HG03097 (cell line): ENCODE measurements around the gene XXYLT1.
"Not testable (repeated sequence)": the region's sequence is repeated elsewhere in the genome, so short reads cannot be mapped to it uniquely, and the experiment has no call there.

Source experiments
- ATAC-seq: cut with Tn5 transposase; IDR thresholded peaks from one replicate; pipeline ENCODE4 v1.9.1; 2021; ENCODE audit not compliant: unreplicated experiment, low FRiP score

The XXYLT1 gene

DNA sequence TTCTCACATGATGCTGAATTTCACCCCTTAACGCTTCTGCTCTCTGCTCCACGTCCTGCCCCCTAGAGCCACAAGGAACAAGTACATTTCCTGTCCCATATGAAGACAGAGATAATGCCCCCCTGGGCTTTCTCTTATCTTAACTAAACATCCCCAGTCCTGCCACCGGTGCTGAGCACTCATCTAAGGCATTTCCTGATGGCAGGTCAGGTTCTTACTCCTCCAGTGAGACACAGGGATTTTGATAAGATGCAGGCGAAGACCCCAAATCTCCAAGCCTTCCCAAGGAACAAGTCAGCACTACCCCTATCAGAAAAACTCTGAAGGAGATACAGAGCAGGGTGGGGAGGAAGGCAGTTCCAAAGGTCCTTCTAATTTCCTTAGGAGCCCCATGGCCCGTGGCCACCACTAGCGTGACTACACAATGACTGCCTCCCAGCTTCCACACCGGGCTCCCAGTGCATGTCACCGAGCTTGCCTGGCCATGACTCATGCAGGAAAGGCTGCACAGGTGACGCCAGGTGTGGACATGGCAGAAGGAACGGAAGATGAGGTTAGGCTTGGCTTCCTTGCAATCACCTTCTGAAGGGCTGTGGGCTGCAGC, 152.9 kb downstream of the XXYLT1 start:
- ATAC-seq: no peak

DNA sequence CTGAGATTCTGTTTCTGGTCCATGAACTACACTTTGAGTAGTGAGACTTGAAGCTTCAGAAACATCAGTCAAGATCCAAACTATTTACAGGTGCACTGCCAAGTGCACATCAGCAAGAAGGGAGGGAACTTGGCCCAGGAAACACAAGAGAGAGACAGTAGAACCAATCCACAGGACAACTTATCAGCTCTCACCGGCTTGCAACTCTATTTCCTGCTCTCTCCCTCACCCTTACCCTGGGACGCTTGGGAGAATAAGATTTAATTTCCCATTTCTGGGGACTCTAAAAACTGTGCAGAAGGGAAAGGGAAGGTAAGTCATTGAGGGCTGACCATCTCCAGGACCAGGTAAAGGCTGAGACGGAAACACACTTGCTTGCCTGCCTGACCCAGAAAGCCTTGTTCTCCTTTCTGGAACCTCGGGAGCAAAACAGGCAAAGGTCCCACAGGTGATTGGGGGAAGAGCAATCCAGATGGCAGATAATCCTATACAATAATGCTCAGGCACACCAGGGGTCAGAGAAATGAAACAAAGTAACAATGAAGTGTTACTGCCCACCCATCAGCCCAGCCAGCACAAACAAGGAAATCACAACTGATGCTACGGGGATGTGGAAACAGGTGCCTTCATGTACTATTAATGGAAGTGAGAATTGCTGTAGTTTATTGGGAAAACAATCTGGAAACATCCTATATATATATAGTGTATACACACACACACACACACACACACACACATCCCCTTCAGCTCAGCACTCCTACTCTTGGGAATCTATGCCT, 154.4 kb downstream of the XXYLT1 start:
- ATAC-seq: no peak

DNA sequence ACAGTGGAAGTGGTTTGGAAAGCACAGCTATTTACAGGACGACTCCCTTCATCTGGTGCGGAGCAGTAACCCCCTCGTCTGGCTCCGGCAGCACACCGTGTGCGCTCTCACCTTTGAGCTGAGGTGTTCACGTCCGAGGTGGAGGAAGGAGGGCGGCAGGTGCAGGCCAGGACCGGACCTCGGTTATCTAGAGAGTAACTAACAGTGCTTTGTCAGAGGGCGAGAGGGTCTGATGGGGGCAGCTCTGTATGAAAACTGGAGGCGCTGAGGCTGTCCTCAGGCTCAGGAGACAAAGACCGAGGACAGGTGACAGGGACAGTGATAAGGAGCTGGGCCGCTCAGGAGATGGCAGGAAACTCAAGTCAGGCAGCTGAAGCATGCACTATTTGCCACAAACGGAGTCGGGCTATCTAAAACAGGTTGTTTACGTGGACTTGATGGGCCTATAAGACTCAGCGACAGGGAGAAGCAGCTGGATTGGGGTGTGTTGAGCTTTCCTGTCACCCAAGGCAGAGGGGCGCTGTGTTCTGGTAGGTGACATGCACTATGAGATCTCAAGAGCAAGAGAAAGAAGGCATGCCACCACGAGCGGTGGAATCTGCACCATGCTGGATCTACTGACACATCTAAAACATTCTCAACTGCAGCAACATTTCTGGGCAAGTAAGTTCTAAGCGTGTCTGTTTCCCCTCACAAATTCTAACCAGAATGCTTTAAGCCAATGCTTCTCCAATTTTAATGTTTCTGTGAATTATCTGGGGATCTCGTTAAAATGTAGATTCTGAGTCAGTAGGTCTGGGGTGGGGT, 155.2 kb downstream of the XXYLT1 start:
- ATAC-seq: no peak

DNA sequence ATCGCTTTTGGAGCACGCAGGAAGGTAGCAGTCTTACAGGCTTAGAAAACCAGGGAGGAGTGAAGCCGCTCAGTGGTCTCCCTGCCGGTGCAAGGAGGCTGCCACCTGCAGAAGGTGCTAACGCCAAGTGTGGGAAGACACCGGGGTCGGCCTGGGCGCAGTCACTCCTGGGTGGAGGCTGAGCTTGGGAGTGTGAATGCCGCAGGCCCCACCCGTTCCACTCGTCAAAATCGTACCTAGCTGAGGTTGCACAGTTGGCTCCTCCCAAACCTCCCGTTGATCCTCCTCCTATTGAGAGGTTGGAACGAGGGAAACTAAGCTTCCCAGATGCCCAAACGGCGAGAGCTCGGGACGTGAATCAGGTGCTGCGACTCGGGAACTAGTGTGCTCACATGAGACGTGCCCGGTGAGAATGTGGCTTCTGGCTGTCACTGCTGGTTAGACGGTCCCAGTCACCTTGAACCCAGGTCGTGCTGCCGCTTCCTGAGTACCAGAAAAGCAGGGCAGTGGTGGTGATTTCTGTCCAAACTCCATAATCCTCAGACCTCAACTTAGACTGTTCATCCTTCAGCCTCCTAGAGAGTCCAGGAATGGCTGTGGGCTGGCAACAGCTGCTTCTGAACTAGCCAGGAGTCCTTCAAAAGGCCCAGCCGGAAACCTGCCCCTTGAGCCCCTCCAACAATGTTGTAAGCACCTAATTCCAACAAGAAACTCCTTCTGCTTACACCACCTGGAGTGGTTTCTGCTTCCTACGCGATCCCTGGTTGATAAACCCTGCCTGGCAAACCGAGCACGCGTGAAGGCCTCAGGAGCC, 156.0 kb downstream of the XXYLT1 start:
- no peak for ATAC-seq

DNA sequence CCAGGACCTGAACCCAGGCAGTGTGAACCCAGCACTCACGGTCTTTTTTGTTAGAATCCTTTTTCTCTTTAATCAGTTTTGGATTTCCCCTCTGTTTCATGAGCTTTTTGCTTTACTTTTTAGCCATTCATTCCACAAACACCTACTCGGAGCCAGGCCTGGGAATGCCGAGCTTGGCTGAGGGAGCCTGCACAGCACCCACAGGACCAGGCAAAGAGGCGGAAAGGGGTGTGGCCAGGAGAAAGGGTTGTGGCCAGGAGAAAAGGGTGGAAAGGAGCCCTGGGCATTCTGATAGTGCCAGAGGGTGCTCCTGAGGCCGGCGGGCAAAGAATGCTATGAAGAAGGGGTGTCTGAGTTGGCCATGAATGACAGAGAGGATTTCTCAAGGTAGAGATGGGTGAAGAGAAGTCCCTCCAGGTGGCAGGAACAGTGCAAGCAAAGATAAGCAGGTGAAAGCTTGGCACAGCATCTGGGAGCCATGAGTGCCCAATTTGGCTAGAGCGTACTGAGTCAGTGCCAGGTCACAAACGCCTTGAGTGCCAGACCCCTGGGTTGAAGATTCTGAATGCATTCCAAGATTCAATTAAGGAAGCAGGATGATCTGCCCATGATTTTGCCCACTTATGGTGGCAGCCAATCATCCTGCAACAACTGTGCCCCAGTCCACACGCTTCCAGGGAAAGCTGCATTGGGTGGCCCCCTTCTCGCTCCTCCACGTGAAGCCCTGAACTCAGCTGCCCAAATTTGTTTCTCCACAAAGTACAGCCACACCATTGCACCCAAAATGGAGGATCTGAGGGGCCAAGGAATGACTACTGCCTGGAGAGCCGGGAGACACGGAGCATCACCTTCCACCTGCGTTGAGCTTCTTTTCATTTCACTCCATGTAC, 157.2 kb downstream of the XXYLT1 start:
- ATAC-seq: no peak

DNA sequence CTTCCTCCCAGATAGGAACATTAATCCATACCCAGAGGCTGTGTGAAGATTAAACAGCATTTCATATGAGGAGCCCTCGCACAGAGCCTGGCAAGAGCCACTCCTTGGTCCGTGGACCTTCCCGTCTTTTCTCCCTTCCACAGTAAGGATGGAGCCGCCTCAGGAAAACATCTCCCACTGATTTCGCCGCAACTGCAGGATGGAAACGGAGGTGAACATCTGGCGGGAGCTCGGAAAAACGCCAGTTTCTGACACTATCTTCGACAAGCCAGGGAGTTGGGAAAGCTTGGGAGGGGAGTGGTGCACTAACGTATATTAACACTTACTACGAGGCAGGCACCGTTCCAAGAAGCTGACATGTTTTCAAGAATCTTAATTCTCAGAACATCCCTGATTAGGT, 157.9 kb downstream of the XXYLT1 start:
- no peak for ATAC-seq

DNA sequence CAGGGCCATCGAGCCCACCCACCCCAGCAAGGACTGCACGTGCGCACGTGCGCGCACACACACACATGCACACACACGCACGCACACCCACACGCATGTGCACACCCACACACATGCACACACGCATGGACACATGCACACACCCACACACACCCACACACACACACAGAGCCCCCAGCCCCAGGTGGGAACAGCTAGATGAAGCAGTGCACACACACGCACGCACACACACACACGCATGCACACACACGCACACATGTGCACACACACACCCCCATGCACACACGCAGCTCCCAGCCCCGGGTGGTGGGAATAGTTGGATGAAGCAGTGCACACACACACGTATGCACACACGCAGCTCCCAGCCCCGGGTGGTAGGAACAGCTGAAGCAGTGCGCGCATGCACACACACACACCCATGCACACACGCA, 158.6 kb downstream of the XXYLT1 start:
- no peak for ATAC-seq

DNA sequence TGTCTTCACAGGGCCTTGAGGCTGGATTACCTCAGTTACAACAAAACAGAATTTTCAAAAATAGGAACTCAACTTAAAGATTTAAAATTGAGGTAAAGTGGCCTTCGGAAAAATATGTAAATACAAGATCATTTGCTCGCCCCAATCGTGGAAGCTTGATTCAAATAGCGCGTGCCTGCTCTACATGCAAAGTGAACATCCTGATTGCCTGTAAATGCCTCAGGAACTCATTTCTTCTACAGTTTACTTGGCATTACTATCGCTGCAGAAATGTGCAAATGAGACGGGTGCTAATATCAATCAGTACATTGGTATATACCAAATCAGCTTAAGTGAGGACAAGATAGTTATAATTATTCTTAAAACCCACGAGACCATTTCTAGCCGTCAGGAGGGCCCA, 159.2 kb downstream of the XXYLT1 start:
- ATAC-seq: no peak

DNA sequence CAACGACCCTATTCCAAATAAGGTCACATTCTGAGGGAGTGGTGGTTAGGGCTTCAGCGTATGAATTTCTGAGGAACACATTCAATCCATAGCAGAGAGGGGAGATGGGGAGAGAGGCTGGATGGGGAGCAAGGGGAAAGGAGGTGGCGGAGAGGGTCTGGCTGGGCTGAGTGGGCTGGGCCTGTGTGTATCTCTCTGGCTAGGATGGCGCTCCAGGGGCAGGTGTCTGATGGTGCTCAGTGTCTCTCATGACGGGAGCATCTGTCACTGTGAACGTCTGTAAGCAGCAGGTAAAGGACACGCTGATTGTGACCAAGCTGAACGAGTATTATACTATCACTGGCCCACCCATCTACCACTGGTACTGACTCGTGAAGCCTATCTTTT, 159.6 kb downstream of the XXYLT1 start:
- ATAC-seq: no peak

DNA sequence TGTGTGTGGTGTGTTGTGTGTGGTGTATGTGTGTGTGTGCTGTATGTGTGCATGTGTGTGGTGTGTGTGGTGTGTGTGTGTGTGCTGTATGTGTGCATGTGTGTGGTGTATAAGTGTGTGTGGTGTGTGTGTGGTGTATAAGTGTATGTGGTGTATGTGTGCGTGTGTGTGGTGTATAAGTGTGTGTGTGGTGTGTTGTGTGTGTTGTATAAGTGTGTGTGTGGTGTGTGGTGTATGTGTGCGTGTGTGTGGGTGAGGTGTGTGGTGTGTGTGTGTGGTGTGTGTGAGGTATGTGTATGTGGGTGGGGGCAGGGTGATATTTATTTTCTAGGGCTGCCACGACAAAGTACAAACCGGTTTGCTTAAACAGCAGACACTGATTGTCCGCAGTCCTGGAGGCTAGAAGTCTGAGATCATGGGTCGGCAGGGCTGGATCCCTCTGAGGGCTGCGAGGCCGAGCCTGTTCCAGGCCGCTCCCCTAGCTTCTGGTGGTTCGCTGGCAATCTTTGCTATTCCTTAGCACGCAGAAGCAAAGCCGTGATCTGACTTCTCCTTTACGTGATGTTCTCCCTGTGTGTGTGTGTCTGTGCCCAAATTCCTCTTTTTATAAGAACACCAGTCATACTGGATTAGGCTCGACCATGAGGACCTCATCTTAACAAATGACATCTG, 160.2 kb downstream of the XXYLT1 start:
- no peak for ATAC-seq

DNA sequence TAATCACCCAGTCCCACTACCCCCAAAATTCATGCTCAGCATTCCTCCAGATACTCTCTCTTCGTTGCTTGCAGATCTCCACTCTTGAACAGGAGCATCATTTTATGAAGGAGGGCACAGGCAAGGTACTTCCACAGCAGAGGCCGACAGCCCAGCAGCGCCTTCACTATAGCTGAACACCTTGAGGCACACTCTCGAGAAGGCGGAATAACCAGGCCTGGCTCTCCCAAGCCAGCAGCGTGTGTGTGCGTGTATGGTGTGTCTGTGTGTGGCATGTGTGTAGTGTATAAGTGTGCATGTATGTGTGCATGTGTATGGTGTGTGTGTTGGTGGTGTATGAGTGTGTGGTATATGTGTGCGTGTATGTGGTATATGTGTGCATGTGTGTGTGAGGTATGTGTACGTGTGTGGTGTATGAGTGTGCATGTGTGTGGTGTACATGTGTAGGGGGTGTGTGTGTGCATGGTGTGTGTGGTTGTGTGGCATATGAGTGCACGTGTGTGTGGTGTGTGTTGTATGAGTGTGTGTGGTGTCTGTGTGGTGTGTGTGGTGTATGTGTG, 161.8 kb downstream of the XXYLT1 start:
- no peak for ATAC-seq

DNA sequence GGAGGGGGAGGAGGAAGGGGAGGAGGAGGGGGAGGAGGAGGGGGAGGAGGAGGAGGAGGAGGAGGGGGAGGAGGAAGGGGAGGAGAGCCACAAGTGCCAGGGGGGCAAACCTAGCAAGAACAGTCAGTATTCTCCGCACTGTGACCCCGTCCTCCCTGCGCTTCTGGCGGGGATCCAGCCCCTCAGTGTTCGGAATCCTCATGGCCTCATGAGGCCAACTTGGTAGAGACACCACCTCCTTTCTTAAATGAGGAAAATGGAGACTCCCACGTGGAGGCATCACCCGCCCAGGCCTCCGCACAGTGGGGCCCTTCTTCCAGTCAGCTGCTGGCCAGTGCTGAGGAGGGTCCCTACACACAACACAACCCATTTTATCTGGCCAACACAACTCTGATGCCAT, 163.4 kb downstream of the XXYLT1 start:
- no peak for ATAC-seq

DNA sequence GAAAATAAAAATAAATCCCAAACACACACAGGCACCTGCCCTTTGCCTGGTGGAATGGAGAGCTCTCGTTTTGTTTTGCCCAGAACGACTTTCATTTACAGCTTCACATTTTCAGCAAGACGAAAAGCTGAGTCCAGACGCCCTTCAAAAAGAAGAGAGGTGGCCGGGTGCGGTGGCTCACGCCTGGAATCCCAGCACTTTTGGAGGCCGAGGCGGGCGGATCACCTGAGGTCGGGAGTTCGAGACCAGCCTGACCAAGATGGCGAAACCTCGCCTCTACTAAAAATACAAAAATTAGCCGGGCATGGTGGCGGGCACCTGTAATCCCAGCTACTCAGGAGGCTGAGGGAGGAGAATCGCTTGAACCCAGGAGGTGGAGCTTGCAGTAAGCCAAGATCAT, 163.9 kb downstream of the XXYLT1 start:
- ATAC-seq: not testable (repeated sequence)

DNA sequence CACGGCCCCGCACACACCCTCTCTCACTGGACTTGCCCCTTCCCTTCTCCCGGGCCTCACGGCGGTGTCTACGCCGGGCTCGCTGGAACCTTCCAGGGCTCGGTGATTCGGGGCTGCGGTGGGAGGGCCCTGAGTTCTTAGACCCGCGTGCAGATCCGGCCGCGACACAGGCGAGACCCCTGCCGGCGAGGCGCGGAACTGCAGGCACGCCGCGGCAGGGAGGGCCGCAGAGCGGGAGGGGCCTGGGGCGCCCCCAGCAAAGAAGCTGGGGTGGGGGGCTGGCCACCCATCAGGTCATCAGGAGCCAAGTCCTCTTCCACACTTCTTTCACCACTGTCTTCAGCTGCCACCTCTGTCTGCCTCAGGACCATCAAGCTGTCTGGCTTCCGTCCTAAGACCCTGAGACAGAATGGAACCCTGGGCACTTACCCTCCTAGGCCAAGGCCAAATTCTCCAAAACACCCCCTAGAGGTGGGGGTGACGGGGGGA, 164.5 kb downstream of the XXYLT1 start:
- peak; percentile 60 for ATAC-seq

DNA sequence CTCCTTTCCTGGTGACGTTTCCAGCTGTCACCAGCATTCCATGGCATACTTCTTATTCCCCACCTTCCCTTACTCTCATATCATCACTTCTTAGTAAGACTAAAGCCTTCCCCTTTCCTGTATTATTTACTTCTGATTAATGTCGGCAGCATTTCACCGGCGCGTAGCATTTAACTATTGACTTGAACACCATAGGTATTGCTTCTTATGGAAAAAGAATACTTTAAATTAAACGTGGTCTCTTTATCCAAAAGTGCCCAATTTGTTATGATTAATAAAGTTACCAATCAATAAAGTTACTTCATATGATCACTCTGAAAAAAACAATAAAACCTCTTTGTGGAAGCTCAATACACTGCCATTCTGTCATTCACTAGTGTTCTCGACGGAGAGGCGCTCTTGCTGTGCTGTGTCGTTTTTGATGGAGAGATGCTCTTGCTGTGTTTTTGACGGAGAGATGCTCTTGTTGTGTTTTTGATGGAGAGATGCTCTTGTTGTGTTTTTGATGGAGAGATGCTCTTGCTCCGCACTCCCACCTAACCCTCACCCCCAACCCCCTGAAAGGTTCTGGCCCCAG, 165.0 kb downstream of the XXYLT1 start:
- no peak for ATAC-seq

DNA sequence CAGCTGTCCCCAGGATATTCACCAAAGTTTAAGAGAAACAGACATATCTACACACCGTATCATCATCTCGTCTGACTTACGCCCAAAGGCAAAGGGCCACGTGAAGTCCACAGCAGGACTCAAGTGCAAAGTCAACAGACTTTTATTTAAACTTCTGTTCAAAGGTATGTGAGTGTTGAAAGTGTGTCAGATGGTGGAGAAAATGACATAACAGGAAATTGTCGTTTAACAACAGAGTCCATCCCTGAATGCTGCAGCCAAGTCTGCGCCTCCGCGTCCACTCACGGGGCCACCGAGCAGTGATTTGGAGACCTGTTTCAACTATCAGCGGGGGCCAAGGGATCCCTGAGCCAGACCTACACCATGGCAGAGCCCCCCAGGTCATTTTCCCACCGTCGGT, 165.6 kb downstream of the XXYLT1 start:
- no peak for ATAC-seq

DNA sequence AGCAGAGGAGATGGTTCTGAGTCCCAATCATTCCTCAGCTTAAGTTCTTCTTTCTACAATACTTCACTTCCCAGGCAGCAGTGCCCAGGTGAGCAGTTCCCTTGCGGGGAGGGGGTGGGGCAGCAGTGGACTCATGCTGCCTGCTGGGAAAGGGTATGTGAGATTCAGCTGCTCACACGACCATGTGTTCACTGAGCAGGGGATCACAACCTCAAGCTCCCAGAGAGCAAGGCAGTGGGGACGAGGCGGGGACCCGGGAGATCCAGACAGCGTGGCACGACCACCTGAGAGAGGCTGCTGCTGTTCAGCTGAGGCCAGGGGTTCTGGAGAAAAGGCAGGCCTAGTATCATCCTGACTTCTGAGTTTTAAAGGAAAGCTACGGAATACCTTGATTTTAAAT, 166.6 kb downstream of the XXYLT1 start:
- ATAC-seq: no peak

DNA sequence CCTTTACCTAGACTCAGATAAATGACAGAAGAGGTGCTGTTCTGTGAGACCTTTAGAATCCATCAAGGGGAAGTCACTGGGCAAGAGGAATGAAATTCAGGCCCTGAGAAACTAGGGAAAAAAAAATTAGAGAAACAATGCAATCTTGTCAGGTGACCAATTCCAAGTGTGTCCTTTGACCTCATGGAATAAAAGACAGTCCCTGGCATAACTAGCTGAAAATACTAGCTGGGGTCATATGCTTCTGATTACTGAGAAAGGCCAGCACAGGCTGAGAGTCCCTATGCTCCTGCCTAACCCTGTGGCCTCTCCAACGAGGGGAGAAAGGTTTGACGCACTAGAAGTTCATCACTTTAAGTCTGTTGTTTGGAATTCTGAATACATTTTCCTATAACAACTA, 167.3 kb downstream of the XXYLT1 start:
- ATAC-seq: no peak
